Iris pigment epithelial cell (primary cell): ENCODE data around the gene AGTR2.
"Not testable (repeated sequence)": the region's sequence is repeated elsewhere in the genome, so short reads cannot be mapped to it uniquely, and the experiment has no call there.

Source experiments
- DNase-seq: peaks from one replicate; pipeline ENCODE4 v3.0.0-alpha.2; 2011; ENCODE audit warnings: low read depth

The AGTR2 gene

GRCh38 chrX:116170511-116170910 lies at the start of gene AGTR2:
AGTR2 (plus strand) TSS chrX:116170744; CDS start chrX:116172281, 1,537 bp downstream.
- DNase-seq: no peak

- DNase-seq: no peak
Measured at GRCh38 chrX:116135277-116135676, 35.3 kb upstream of the AGTR2 start.

- DNase-seq: not testable (repeated sequence)
Measured at GRCh38 chrX:116141270-116141669, 29.3 kb upstream of the AGTR2 start.

- DNase-seq: no peak
Measured at GRCh38 chrX:116142976-116143375, 27.6 kb upstream of the AGTR2 start.

- no peak for DNase-seq
Measured at GRCh38 chrX:116172976-116173375, 2.4 kb downstream of the AGTR2 start.

GRCh38 chrX:116181300-116181699 lies 10.8 kb downstream of the AGTR2 start:
- no peak for DNase-seq

- no peak for DNase-seq
Measured at GRCh38 chrX:116185163-116185562, 14.6 kb downstream of the AGTR2 start.

GRCh38 chrX:116194649-116195048 lies 24.1 kb downstream of the AGTR2 start:
- no peak for DNase-seq

GRCh38 chrX:116198235-116198634 lies 27.7 kb downstream of the AGTR2 start:
- no peak for DNase-seq

GRCh38 chrX:116198810-116199209 lies 28.3 kb downstream of the AGTR2 start:
- DNase-seq: no peak

GRCh38 chrX:116204932-116205331 lies 34.4 kb downstream of the AGTR2 start:
- DNase-seq: peak; percentile 3

- DNase-seq: no peak
Measured at GRCh38 chrX:116213262-116213661, 42.7 kb downstream of the AGTR2 start.

GRCh38 chrX:116217080-116217479 lies 46.5 kb downstream of the AGTR2 start:
- not testable (repeated sequence) for DNase-seq
